Activated T-helper 1 cell treated with anti-CD3 and anti-CD28 coated beads, Interleukin-12 subunit alpha, Interleukin-12 subunit beta, Interleukin-2, Interleukin-4 antibody, amounts not matched to agents 30 ng/mL and 10 ng/mL and 1 ng/mL, durations not matched to agents 14 hours and 24 hours and 36 hours (primary cell): ENCODE data around the gene IMMP2L. TPM values are rescaled to one million over a fixed set of nuclear protein-coding genes. Genes with fewer than 3 reads are reported as not detected.
"Not testable (repeated sequence)": the region's sequence is repeated elsewhere in the genome, so short reads cannot be mapped to it uniquely, and the experiment has no call there.

Experiments
- DNase-seq: peaks from one replicate; pipeline ENCODE4 v3.0.0; 2021; ENCODE audit warnings: low spot score
- H3K27ac Mint-ChIP-seq: one replicate; pipeline ENCODE4 v1.8.0; 2021; ENCODE audit warnings: mild to moderate bottlenecking, mixed read lengths
- H3K27me3 Mint-ChIP-seq: one replicate; pipeline ENCODE4 v1.8.0; 2022; ENCODE audit warnings: mild to moderate bottlenecking, moderate library complexity, mixed read lengths; ENCODE audit not compliant: insufficient read depth
- H3K36me3 Mint-ChIP-seq: one replicate; pipeline ENCODE4 v1.8.0; 2021; ENCODE audit warnings: low read depth, mixed read lengths
- H3K4me1 Mint-ChIP-seq: one replicate; pipeline ENCODE4 v1.8.0; 2021; ENCODE audit warnings: low read depth, mixed read lengths
- H3K4me3 Mint-ChIP-seq: one replicate; pipeline ENCODE4 v1.8.0; 2021; ENCODE audit warnings: mild to moderate bottlenecking, moderate library complexity, mixed read lengths
- H3K9me3 Mint-ChIP-seq: one replicate; pipeline ENCODE4 v1.8.0; 2021; ENCODE audit warnings: mixed read lengths
- intact Hi-C: fragments of 100-400 bp; cut with micrococcal nuclease; formaldehyde crosslinking; loops from one replicate; pipeline ENCODE4 v1.15.1; 2024
- total RNA-seq: library from RNA; stranded (reverse); gene quantifications from 2 replicates; pipeline ENCODE4 v1.2.3, GENCODE V29; 2022

Gene IMMP2L
- total RNA-seq, 1 donor from 2014 or later, result 11.3 TPM

- Mint-ChIP-seq H3K36me3 (no peaks in the 10 kb centered on the region), H3K4me3 (no peak overlapping the region), H3K27me3 (no peaks in the 10 kb centered on the region), H3K27ac (no peak overlapping the region), H3K4me1 (no peaks in the 10 kb centered on the region), H3K9me3 (no peaks in the 10 kb centered on the region)
- intact Hi-C loops, result no loop called here
- DNase-seq, result no peak
These were observed 205.4 kb downstream of the IMMP2L start for GRCh38 chr7:111356941-111357340.

DNA sequence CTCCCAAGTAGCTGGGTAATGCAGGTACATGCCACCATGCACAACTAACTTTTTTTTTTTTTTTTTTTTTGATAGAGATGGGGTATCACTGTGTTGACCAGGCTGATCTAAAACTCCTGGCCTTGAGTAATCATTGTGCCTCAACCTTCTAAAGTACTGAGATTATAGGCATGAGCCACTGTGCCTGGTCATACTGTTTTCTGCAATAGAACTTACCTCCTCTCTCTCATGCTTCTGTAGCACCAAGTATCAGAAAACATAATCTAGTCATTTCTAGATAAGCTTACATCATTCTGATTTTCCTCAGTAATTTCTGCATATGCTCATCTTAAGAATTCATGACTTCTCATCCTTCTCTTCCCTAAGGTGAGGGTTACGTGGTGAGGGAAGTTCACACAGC, 210.0 kb downstream of the IMMP2L start:
- Mint-ChIP-seq H3K4me1 (no peaks in the 10 kb centered on the region), H3K4me3 (no peak overlapping the region), H3K27me3 (no peaks in the 10 kb centered on the region), H3K36me3 (no peaks in the 10 kb centered on the region), H3K9me3 (no peaks in the 10 kb centered on the region), H3K27ac (no peak overlapping the region)
- DNase-seq, result no peak
- intact Hi-C loops, result no loop called here

GRCh38 chr7:111346219-111346618, 216.1 kb downstream of the IMMP2L start:
- no peak for DNase-seq
- Mint-ChIP-seq H3K36me3 (no peaks in the 10 kb centered on the region), H3K4me3 (no peak overlapping the region), H3K9me3 (peaks cover 18% of the 10 kb centered on the region), H3K27me3 (no peaks in the 10 kb centered on the region), H3K27ac (no peak overlapping the region), H3K4me1 (no peaks in the 10 kb centered on the region)
- intact Hi-C loops, result no loop called here

DNA sequence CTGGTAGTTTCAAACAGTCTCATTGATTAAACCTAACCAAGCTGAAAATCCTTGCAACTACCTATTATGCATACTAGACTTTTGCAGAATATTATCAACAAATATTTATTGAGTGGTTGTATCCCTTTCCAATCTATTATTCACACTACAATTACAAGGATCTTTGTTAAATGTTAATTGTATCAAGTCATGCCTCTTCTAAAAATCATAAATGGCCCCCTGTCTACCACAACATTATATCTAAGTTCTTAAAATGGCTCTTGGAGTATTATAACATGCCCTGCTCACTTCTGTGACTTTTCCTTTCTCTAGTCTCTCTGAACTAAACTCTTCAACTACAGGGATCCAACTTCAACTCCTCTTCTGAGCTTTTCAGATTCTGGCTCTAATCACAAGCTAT, 219.3 kb downstream of the IMMP2L start:
- Mint-ChIP-seq H3K4me3 (no peak overlapping the region), H3K4me1 (no peaks in the 10 kb centered on the region), H3K9me3 (peaks cover 18% of the 10 kb centered on the region), H3K27ac (no peak overlapping the region), H3K27me3 (no peaks in the 10 kb centered on the region), H3K36me3 (no peaks in the 10 kb centered on the region)
- intact Hi-C loops, result no loop called here
- DNase-seq, result no peak

DNA sequence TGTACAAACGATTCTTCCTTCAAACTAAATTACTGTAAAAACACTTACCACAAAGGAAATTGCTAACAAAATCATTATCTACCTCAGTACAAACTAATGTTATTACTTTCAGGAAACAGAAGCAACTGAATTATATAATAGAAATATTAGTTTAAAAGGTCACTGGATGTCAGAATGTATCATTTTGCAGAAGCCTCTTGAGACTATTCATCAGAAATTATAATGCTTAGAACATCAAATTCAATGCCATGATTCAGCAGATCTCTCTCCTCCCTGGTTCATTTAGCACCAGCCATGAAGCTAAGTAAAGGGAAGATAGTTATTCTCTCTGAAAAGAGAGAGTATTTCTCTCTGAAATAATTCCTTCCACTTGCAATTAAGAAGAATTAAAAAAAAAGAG, 223.3 kb downstream of the IMMP2L start:
- peaks cover 14% of the 10 kb centered on the region for H3K9me3 Mint-ChIP-seq
- H3K36me3 Mint-ChIP-seq, result no peaks in the 10 kb centered on the region
- intact Hi-C loops, result no loop called here
- H3K27me3 Mint-ChIP-seq, result no peaks in the 10 kb centered on the region
- no peak overlapping the region for H3K4me3 Mint-ChIP-seq
- no peak overlapping the region for H3K27ac Mint-ChIP-seq
- no peaks in the 10 kb centered on the region for H3K4me1 Mint-ChIP-seq
- no peak for DNase-seq

- peaks cover 4% of the 10 kb centered on the region for H3K9me3 Mint-ChIP-seq
- intact Hi-C loops, result no loop called here
These were observed 229.3 kb downstream of the IMMP2L start for GRCh38 chr7:111333010-111333409.

GRCh38 chr7:111330235-111330523, 232.1 kb downstream of the IMMP2L start:
- Mint-ChIP-seq H3K4me1 (no peaks in the 10 kb centered on the region), H3K9me3 (peaks cover 2% of the 10 kb centered on the region), H3K4me3 (no peak overlapping the region), H3K27ac (no peak overlapping the region), H3K36me3 (no peaks in the 10 kb centered on the region), H3K27me3 (no peaks in the 10 kb centered on the region)
- intact Hi-C loops, result no loop called here
- no peak for DNase-seq

More at GRCh38 chr7:111333010-111333409, 229.3 kb downstream of the IMMP2L start:
- DNase-seq, result no peak
- H3K27ac Mint-ChIP-seq, result no peak overlapping the region
- H3K4me3 Mint-ChIP-seq, result no peak overlapping the region
- no peaks in the 10 kb centered on the region for H3K36me3 Mint-ChIP-seq
- H3K4me1 Mint-ChIP-seq, result no peaks in the 10 kb centered on the region
- H3K27me3 Mint-ChIP-seq, result no peaks in the 10 kb centered on the region

GRCh38 chr7:111329367-111330234, 232.7 kb downstream of the IMMP2L start:
- Mint-ChIP-seq H3K27ac (no peak overlapping the region), H3K27me3 (no peaks in the 10 kb centered on the region), H3K36me3 (no peaks in the 10 kb centered on the region), H3K9me3 (no peaks in the 10 kb centered on the region), H3K4me3 (no peak overlapping the region), H3K4me1 (no peaks in the 10 kb centered on the region)
- no peak for DNase-seq
- intact Hi-C loops, result loop anchor here (2.0 kb wide), 1 partner anchor 405 kb away; no protein-coding TSS in a partner anchor

DNA sequence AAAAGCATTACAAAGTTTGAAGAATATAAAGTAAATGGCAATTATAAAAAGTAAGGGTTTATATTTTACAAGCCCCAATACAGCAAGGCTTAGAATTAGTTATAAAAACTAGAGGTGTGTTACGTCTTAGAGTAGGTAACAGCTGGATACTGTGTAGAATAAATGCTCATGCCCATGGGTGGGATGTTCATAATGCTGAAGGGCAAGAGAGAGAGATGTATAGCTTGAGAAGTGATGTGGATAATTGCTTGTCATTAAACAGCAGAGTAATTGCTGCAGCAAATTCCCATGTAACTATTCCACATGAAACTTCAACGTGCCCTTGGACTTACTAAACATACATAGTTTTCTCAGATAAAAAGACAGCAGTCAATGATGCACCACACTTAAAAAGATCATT, 233.8 kb downstream of the IMMP2L start:
- H3K4me3 Mint-ChIP-seq, result no peak overlapping the region
- H3K9me3 Mint-ChIP-seq, result no peaks in the 10 kb centered on the region
- DNase-seq, result no peak
- no peak overlapping the region for H3K27ac Mint-ChIP-seq
- H3K4me1 Mint-ChIP-seq, result no peaks in the 10 kb centered on the region
- H3K36me3 Mint-ChIP-seq, result no peaks in the 10 kb centered on the region
- intact Hi-C loops, result loop anchor here (2.0 kb wide), 1 partner anchor 406 kb away; no protein-coding TSS in a partner anchor
- no peaks in the 10 kb centered on the region for H3K27me3 Mint-ChIP-seq

- Mint-ChIP-seq H3K27me3 (no peaks in the 10 kb centered on the region), H3K4me3 (no peak overlapping the region), H3K27ac (no peak overlapping the region), H3K4me1 (peaks cover 6% of the 10 kb centered on the region), H3K9me3 (no peaks in the 10 kb centered on the region), H3K36me3 (no peaks in the 10 kb centered on the region)
- intact Hi-C loops, result no loop called here
- DNase-seq, result no peak
These were observed 237.5 kb downstream of the IMMP2L start for GRCh38 chr7:111324776-111325175.

DNA sequence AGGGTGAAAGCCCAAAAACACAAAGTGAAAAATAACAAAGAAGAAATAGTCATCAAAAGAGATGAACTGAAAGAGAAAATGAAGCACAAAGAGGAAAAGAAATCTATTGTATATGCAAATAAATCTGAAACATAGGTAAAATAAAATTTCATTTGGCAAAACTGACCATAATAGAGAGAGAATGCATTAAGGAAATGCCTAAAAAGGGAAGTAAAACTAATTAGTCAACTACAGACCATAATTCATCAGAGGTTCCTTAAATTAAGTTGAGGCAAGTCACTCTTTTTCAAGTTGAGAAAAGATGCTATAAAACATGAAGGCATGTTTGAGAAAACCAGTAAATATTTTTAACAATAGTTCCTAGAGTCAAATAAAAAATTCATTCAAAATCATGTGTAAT, 238.1 kb downstream of the IMMP2L start:
- no peaks in the 10 kb centered on the region for H3K27me3 Mint-ChIP-seq
- no peak for DNase-seq
- H3K36me3 Mint-ChIP-seq, result no peaks in the 10 kb centered on the region
- no peak overlapping the region for H3K4me3 Mint-ChIP-seq
- peaks cover 6% of the 10 kb centered on the region for H3K4me1 Mint-ChIP-seq
- intact Hi-C loops, result no loop called here
- no peak overlapping the region for H3K27ac Mint-ChIP-seq
- no peaks in the 10 kb centered on the region for H3K9me3 Mint-ChIP-seq

- H3K27ac Mint-ChIP-seq, DNase-seq, H3K27me3 Mint-ChIP-seq, H3K9me3 Mint-ChIP-seq, intact Hi-C loops, H3K36me3 Mint-ChIP-seq, H3K4me3 Mint-ChIP-seq, H3K4me1 Mint-ChIP-seq: not testable (repeated sequence)
These were observed 238.6 kb downstream of the IMMP2L start for GRCh38 chr7:111323670-111324069.

DNA sequence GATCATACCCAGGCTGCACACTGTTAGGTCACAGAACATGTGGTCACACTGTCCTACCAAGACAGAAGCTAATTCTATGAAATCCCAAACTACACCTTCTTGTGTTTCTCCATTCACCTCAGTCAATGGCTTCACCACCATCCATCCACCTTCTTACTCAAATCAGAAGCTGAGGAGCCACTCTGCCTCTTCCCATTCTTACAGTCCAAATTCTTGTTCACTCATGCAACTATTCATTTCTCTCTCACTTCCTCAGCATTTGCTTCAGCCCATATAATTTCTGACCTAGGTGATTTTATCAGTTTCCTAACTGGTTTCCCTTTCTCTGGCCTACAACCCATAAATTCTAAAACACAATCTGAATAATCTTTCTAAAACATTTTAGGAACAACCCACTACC, 242.2 kb downstream of the IMMP2L start:
- Mint-ChIP-seq H3K4me1 (peaks cover 6% of the 10 kb centered on the region), H3K27me3 (no peaks in the 10 kb centered on the region), H3K4me3 (no peak overlapping the region), H3K36me3 (no peaks in the 10 kb centered on the region), H3K27ac (no peak overlapping the region), H3K9me3 (no peaks in the 10 kb centered on the region)
- no peak for DNase-seq
- intact Hi-C loops, result no loop called here

GRCh38 chr7:111312966-111313365, 249.3 kb downstream of the IMMP2L start:
- Mint-ChIP-seq H3K4me3 (no peak overlapping the region), H3K27me3 (no peaks in the 10 kb centered on the region), H3K36me3 (no peaks in the 10 kb centered on the region), H3K27ac (no peak overlapping the region), H3K4me1 (no peaks in the 10 kb centered on the region), H3K9me3 (no peaks in the 10 kb centered on the region)
- intact Hi-C loops, result no loop called here
- no peak for DNase-seq
